ENCODE data around the gene ENTHD1. TPM values are rescaled to one million over a fixed set of nuclear protein-coding genes. Genes with fewer than 3 reads are reported as not detected.

ENTHD1 gene
- total and polyA plus RNA-seq, 2 of the 8 experiments (the other 6 are each of a cell fraction or from before 2014, with no cell fraction given): not detected

- TF ChIP-seq CHD7 (IDR thresholded peaks at IDR 0.05; ENCODE audit: insufficient replicate concordance, low read length) (no peak), SIRT6 (IDR thresholded peaks at IDR 0.05; ENCODE audit: low read length) (no peak), BRCA1 (IDR thresholded peaks at IDR 0.05; ENCODE audit: low read depth, low read length) (no peak), POLR2A (IDR thresholded peaks at IDR 0.05; ENCODE audit: control extremely low read depth in 1 of 2, low read depth in 2 of 2, low read length in 2 of 2) (no peak), RNF2 (IDR thresholded peaks at IDR 0.05; ENCODE audit: borderline replicate concordance, low read depth, low read length, missing control alignments, poor library complexity, severe bottlenecking) (no peak), BACH1 (IDR thresholded peaks at IDR 0.05; ENCODE audit: low read length) (no peak), PHF8 (conservative IDR thresholded peaks at IDR 0.05; ENCODE audit: low read depth, low read length) (no peak), CTBP2 (IDR thresholded peaks at IDR 0.05; ENCODE audit: borderline replicate concordance, insufficient read depth, insufficient read length, low read length) (no peak), GABPA (IDR thresholded peaks at IDR 0.05; ENCODE audit: borderline replicate concordance, insufficient read depth, low read length) (no peak), JUND (IDR thresholded peaks at IDR 0.05; ENCODE audit: low read length) (no peak), SP1 (IDR thresholded peaks at IDR 0.05; ENCODE audit: low read depth, low read length) (no peak), POU5F1 (IDR thresholded peaks at IDR 0.05; ENCODE audit: low read depth, low read length) (no peak), SUZ12 (IDR thresholded peaks at IDR 0.05; ENCODE audit: low read length) (no peak)
Measured at GRCh38 chr22:39703091-39703490, 190.5 kb downstream of the ENTHD1 start (continued).

All from H1 (cell line).